Measurements from ENCODE around the gene C1QTNF8.

DNA sequence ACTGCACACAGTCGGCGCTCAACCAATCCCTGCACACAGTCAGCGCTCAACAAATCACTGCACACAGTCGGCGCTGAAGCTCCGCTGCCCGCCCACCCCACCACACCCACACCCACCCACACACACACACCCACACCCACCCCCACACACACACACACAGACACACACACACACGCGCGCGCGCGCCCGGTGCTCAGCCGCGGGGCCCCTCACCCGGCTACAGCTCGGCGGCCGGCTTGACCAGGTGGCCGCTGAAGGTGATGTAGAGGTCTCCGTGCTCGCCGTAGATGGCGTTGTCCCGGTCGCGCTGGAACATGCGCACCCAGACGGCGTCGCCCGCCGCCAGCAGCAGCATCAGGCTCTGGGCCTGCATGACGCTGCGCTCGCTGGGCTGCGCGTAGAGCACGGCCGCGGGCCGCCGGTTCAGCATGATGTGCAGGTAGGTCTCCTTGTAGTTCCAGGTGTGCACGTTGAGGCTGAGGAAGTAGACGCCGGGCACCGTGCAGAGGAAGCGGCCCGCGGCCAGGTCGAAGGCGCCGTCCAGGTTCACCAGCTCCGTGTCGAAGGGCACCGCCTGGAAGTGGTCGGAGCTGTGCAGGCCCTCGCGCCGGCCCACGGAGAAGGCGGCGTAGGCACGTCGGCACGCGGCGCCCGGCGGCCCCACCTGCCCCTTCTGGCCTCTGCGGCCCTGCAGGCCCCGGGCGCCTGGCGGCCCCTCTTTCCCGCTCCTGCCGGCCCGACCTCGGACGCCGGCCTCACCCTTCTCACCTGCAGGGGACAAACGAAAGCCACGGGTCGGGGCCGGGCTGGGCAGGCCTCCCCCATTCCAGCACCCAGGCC, 2.5 kb downstream of the C1QTNF8 start:
- TF ChIP-seq, protein P1, sequence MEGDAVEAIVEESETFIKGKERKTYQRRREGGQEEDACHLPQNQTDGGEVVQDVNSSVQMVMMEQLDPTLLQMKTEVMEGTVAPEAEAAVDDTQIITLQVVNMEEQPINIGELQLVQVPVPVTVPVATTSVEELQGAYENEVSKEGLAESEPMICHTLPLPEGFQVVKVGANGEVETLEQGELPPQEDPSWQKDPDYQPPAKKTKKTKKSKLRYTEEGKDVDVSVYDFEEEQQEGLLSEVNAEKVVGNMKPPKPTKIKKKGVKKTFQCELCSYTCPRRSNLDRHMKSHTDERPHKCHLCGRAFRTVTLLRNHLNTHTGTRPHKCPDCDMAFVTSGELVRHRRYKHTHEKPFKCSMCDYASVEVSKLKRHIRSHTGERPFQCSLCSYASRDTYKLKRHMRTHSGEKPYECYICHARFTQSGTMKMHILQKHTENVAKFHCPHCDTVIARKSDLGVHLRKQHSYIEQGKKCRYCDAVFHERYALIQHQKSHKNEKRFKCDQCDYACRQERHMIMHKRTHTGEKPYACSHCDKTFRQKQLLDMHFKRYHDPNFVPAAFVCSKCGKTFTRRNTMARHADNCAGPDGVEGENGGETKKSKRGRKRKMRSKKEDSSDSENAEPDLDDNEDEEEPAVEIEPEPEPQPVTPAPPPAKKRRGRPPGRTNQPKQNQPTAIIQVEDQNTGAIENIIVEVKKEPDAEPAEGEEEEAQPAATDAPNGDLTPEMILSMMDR (IDR thresholded peaks at IDR 0.05) = no peak
- no peak for TF ChIP-seq POLR2A (IDR thresholded peaks at IDR 0.05)

Data from upper lobe of left lung (tissue), 4 donors.